SIG-M5 (cell line): ENCODE data around the gene KIAA1210.

ENCODE experiments used
- DNase-seq: peaks from one replicate; lab custom pipeline; 2025; lab: John Stamatoyannopoulos, UW

The KIAA1210 gene

DNA sequence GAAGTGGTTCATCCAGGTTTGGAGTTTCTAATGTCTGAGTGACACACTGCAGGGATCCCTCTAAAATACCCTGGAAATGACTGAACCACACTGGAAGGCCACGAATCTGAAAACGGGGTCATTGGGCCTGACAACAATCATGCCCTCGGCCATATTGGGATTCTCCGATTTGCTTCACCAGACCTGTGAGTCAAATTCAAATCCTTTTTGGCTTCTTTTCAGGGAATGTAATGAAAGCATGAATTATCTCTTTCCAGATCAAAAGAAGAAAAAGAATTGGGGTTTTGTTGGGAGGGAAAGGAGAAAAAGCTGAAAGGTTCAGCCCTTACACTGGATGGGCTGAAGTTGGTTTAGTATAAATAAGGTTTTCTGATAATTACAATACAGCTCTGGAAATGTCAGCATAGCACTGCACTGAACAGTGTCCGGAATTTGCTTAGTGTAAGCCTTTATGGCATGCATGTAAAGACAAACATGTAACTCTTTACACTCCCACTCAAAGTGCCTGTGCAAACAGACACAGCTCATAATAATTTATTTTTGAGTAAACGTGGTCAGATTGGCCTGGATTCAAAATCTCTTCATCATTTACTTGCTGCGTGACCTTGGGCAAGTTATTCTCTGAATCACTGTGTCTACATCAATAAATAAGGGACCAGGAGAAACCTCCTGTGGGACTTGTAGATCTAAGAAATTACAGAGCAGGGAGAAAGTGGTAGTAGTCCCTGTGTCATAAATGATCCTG, 33.4 kb downstream of the KIAA1210 start:
- no peak for DNase-seq

- DNase-seq: no peak
Measured at GRCh38 chrX:119090627-119091026, 37.0 kb downstream of the KIAA1210 start.

DNA sequence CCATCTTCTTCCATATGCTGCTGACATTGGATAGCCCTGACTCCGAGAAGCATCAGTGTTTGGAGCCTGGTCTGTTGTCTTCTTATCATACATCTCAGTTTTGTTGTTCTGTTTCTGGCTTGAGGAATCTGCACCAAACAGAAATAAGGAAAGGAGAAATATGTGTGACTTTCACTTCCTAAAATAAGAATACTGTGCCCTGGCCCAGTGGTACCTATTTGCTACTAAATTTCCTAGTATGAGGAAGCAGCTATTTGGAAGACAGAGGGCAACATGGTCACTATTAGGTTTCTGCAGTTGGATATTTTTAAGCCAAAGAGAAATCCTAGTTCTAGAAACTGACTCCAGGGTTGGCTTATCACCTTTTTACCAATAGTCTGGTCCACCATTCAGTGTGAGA, 38.0 kb downstream of the KIAA1210 start:
- DNase-seq: no peak

- no peak for DNase-seq
Measured at GRCh38 chrX:119087121-119087520, 40.5 kb downstream of the KIAA1210 start.

DNA sequence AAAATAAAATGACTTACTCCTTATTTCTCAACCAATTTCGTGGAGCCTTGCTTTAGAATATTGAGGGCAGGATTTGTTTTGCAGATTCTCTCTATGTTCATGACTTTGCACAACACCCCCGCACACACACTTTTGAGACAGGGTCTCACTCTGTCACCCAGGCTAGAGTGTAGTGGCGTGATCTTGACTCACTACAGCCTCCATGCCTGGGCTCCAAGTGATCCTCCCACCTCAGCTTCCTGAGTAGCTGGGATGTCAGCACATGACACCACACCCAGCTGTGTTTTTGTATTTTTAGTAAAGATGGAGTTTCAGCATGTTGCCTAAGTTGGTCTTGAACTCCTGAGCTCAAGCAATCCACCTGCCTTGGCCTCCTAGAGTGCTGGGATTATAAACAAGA, 42.8 kb downstream of the KIAA1210 start:
- DNase-seq: no peak

DNA sequence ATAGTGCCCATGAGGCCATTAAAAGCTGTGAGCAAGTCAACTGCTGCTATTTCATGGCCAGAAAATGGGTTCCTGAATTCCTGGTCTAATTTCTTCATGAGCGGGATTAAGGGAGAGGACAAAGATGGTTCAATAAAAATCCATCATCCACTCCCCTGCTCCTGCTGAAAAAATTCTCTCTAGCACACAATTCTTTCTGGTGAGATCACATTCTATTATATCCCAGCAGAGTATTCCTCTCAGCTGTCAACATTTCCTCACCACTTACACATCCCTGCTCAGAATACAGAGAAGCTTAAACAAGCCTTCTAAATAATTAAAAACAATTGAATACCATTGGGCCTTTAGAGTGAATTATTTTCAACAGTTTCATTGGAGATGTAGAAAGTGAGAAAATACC, 45.3 kb downstream of the KIAA1210 start:
- DNase-seq: no peak

GRCh38 chrX:119075270-119076025, 52.2 kb downstream of the KIAA1210 start:
- no peak for DNase-seq

- no peak for DNase-seq
Measured at GRCh38 chrX:119073911-119074310, 53.7 kb downstream of the KIAA1210 start.

- no peak for DNase-seq
Measured at GRCh38 chrX:119073200-119073905, 54.3 kb downstream of the KIAA1210 start.

DNA sequence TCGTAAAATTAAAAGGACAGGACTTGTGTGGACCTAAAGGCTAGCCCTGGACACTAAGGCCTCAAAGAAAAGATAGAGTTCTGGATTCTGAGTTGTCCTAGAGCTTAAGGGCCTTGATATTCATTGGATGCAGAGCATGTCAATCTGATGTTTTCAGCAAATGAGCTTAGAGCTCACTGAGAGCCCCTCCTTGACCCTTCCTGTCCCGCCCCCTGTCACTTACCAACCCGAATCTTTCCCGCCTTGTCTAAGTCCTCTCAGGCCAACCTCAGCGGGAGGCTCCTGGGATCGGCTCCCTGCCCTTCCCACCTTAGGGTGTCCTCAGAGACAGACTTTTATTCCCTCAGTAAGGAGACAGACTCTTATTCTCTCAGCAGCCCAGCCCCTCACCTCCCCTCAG, 54.9 kb downstream of the KIAA1210 start, which contains the start of gene CT47C1:
Gene CT47C1 (plus strand): TSS at position 250 of the 400 bp plus-strand sequence. CDS start 233 bp downstream, outside the sequence.
- DNase-seq: no peak

DNA sequence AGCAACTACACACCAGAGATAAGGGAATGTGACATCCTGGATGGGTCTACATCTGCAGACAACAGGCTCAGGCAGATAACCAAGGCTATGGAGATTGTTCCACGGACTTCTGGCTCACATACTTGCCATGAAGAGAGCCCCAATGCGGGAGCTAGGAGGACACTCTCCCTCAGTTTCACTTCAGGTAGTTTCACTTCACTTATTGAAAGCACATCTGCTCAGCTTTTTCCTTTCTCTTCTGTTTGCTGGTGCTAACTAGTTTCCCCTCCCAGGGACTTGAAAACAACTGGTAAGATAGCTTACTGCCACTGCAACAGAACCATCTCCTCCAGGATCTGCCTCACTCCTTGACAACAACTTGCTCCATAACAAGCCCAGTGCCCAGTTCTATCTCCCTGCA, 56.2 kb downstream of the KIAA1210 start:
- DNase-seq: no peak

- no peak for DNase-seq
Measured at GRCh38 chrX:119069762-119070161, 57.9 kb downstream of the KIAA1210 start.

DNA sequence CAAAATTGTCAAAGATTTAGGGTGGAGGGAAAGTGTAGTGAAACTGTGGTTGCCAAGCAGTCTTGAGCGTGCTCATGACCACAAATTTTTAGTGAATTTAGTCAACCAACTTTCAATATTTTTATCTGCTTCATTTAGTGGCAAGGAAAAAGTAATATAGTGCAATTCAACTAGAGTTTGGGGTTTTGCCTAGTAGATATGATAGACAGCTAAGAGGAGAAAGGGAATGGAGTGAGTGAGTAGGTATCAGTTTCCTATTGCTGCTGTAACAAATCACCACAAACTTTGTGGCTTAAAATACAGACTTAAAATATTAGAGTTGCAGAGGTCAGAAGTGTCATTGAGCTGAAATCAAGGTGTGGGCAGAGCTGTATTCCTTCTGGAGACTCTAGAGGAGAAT, 58.5 kb downstream of the KIAA1210 start:
- DNase-seq: no peak

- no peak for DNase-seq
Measured at GRCh38 chrX:119067023-119067739, 60.4 kb downstream of the KIAA1210 start.

DNA sequence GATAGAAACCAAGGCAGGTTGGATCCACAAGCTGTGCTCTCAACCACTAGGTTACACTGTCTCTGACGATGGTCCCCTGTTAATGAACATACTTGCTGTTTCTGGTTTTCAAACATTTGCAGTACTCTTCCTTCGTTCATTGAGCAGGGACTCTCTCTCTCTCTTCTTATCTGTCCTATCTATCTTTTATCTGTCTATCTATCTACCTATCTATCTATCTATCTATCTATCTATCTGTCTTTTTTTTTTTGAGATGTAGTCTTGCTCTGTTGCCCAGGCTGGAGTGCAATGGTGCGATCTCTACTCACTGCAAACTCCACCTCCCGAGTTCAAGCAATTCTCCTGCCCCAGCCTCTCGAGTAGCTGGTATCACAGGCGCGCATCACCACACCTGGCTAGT, 64.2 kb downstream of the KIAA1210 start:
- DNase-seq: no peak

DNA sequence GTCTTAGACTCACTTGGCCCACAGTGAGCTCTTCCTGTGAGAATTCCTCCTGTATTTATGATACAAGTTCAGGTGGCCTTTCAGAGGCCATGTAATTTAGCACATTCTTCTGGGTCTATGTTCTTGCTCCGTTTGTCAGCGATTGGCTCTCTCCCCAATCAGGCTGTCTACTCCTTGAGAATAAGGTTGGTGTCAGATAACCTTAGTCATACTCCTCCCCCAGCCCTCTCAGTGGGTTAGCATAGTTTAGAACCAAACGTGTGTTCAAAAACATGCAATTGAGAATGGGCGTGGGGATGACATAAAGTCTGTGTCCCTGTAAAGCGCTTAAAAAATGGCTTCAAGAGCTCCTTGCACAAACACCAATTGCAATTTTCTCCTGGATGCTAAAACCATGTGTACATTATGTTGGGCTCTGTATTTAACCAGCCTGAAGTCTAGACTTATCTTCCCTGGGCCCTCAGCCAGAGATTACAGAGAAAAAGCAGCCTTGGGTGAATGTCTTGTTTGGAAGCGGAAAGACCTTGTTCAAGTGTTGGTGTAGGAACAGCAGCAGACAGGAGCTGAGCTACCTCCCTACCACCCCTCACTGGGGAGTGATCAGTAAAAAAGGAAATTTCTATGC, 64.8 kb downstream of the KIAA1210 start:
- no peak for DNase-seq

GRCh38 chrX:119055687-119056086, 71.9 kb downstream of the KIAA1210 start:
- no peak for DNase-seq

DNA sequence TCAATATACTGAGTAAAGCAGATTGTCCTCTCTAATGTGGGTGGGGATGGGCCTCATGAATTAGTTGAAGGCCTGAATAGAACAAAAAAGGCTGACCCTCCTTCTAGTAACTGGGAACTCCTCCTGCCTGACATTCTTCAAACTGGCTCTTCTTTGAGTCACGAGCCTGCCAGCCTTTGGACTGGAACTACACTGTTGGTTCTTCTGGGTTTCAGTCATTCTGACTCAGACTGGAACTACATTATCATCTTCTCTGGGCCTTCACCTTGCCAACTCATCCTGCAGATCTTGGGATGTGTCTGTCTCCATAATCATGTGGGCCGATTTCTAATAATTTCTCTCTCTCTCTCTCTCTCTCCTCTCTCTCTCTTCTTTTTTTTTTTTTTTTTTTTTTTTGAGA, 81.7 kb downstream of the KIAA1210 start:
- DNase-seq: no peak

DNA sequence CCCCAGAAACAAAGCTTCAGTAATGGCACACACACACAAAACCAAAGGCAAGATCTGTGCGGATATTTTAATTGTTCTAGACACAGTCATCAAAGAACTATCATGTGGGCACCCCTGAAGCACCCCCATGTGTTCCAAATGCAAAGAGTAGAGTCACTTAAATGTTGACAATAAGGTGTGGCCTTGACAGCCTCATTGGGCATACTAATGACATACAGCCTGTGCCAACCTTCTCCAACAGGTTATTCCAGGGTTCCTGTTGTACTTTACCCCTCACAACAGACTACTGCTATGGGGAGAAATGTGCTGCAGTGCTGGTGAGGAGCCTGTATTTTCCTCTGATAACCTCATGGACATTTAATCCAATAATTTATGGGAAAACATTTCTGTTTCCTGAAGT, 84.6 kb downstream of the KIAA1210 start:
- DNase-seq: no peak

- no peak for DNase-seq
Measured at GRCh38 chrX:119042040-119042439, 85.6 kb downstream of the KIAA1210 start.

DNA sequence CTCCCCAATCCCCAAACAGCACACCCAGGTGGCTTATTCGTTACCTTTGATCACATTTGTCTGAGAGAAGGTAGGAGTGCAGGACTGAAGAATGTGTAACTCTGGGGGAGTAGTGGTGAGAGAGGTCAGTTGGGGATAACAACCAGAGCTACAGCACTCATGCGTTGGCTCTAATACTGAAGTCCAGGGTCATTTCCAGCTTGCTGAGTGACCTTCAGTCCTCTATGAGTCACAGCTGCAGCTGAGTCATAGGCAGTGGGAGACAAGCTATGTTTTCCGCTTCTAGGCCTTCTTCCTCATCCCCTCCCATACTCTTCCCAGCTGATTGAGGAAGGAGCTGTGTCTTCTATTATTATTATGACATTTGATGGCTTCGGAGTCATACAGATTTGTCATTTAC, 86.4 kb downstream of the KIAA1210 start:
- DNase-seq: no peak

DNA sequence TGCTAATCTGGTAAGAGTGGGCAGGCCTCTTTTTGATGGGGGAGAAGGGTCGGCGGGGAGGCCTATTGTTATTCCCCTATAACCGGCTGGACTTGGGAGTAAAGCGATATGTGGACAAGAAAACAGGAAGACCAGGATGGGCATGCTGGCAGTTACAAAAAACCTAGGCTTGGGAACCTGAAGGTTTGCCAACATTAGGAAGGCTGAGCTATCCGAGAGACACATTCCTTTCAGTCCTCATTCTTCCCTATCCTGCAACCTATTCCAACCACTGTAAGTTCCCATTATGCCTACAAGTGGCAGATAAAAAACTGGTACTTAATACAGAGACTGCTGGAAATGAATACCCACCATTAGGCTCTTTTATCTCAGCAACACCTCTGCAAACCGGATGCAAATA, 87.2 kb downstream of the KIAA1210 start:
- no peak for DNase-seq
